K562 (cell line): ENCODE data around the gene GPR35.

ENCODE experiments used
- CBX2 ChIP-seq: fragments of 200-600 bp; sonication (generic); IDR thresholded peaks from one replicate; pipeline ENCODE4 v1.6.1; 2012; ENCODE audit warnings: mild to moderate bottlenecking, low read length, inconsistent platforms; ENCODE audit not compliant: insufficient read depth, poor library complexity, severe bottlenecking
- CTCF ChIP-seq, 3 experiments: IDR thresholded peaks in 2 of 3; conservative IDR thresholded peaks in 1 of 3; 2 replicates each; pipeline ENCODE4 v1.5.1; 2011 to 2012; ENCODE audit warnings: low read length in 3 of 3, mild to moderate bottlenecking in 3 of 3, control low read depth in 2 of 3, improper control_type of control experiment in 1 of 3, inconsistent platforms in 1 of 3, low read depth in 1 of 3, mixed read lengths in 1 of 3, moderate library complexity in 1 of 3; ENCODE audit not compliant: insufficient read depth in 2 of 3
- EZH2 ChIP-seq: IDR thresholded peaks from 2 replicates; pipeline ENCODE4 v1.6.1; 2012; ENCODE audit warnings: low read depth, mild to moderate bottlenecking, inconsistent platforms, low read length, borderline replicate concordance
- HBP1 ChIP-seq: fragments of 450-650 bp; formaldehyde crosslinking; IDR thresholded peaks from 2 replicates; pipeline ENCODE4 v1.4.0; 2022; ENCODE audit warnings: missing genetic modification characterization
- POLR2AphosphoS5 ChIP-seq: IDR thresholded peaks from 2 replicates; pipeline ENCODE4 v1.6.1; 2011; ENCODE audit warnings: mild to moderate bottlenecking, low read depth, low read length, moderate library complexity; ENCODE audit not compliant: control insufficient read depth, insufficient read depth
- RAD51 ChIP-seq: fragments of 450-650 bp; IDR thresholded peaks from 2 replicates; pipeline ENCODE4 v1.7.1; 2016; ENCODE audit warnings: low read depth, mild to moderate bottlenecking, borderline replicate concordance
- TARDBP ChIP-seq: fragments of 450-650 bp; IDR thresholded peaks from 2 replicates; pipeline ENCODE4 v1.6.1; 2016
- VEZF1 ChIP-seq: fragments of 200-800 bp; sonication (Bioruptor generic); IDR thresholded peaks from 2 replicates; pipeline ENCODE4 v1.6.1; 2017; ENCODE audit warnings: missing genetic modification characterization, missing compliant biosample characterization
- ZKSCAN8 ChIP-seq: fragments of 200-800 bp; sonication (Bioruptor generic); IDR thresholded peaks from 2 replicates; pipeline ENCODE4 v1.6.1; 2016; ENCODE audit warnings: missing genetic modification characterization, missing compliant biosample characterization

DNA sequence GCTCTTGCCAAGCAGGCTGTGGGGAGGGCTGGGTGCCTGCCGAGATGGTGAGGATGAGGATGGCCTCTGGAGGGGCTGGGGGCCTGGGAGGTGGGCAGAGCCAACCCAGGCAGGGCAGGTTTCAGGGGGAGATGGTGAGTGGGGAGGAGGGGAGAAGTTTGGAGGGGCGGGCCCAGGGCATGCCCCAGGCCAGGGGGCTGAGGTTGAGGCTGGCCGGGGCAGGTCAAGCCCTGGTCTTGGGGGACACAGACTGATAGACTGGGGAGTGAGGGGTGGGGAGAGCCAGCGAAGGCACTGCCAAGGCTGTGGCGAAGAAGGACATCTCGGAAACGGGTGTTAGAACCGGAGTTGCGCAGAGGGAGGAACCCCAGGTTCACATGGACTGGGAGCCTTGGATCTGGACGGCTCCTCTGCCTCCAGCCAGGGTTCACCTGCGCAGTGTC is 26.1 kb upstream of the GPR35 start:
- TF ChIP-seq VEZF1: no peak
- no peak for TF ChIP-seq EZH2
- no peak for TF ChIP-seq HBP1 (CRISPR knock-in tag)
- TF ChIP-seq CBX2: no peak
- no peak for TF ChIP-seq ZKSCAN8 (CRISPR knock-in tag)
- TF ChIP-seq CTCF (IDR thresholded peaks at IDR 0.05 in 2 of 3, conservative IDR thresholded peaks at IDR 0.05 in 1 of 3; ENCODE audit: insufficient read depth in 2 of 3, low read depth in 1 of 3, low read length in 3 of 3): no peak
- no peak for TF ChIP-seq RAD51
- no peak for TF ChIP-seq POLR2AphosphoS5
- no peak for TF ChIP-seq TARDBP
